HG03442 (cell line): Measurements from ENCODE around the gene CCNI2.

ENCODE experiments used
- ATAC-seq: cut with Tn5 transposase; IDR thresholded peaks from one replicate; pipeline ENCODE4 v1.9.1; 2021; ENCODE audit warnings: mild to moderate bottlenecking, moderate library complexity; ENCODE audit not compliant: unreplicated experiment

The CCNI2 gene

DNA sequence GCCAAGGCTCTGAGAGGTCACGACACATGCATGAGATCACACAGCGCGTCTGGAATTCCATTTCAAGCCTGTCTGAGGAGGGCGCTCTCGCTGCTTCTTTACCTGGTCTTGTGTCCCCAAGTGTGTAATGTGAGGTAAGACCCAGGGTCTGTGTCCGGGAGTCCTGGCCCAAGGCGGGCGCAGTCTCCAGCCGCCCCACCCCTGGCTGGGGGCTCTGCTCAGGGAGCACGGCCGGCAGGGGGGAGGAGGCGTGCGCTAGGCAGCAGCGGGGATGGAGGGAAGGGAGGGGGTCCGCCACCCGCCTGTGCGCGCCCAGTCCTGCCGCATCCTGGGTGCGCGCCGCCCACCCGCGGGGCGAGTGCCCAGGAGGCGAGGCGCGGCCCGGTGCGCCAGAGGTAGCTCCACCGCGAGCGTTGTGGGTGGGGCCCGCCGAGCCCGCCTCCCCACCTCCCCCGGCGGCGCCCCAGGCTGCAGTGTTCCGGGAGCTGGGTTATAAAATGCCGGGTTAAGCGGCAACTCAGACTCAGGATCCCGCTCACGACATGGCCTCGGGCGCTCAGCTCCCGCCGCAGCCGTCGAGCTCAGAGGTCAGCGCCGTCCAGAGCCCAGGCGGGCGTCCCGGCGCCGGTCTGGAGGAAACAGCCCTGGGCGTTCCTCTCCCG is at the start of gene CCNI2:
Gene CCNI2, plus strand, starts transcription at position 473 of the 662 bp plus-strand sequence. Its CDS starts 70 bp downstream, at position 543.
- ATAC-seq: peak; percentile 35

DNA sequence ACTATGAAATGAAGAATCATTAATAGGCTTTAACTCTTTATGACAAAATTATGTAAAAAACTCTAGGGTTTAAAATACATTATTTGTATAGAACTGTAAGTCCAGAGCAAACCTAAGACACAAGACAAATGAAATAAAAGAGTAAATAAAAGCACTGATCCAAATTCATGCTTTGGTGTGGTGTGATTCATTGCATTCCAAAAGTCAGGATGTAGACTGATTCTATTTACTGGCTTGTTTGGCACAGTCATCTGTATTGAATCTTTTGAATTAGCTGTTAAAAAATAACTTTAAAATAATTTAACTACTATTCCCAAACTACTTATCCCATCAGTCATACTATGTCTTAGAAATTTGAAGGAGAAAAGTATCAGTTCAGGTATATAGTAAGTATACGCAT is 42.4 kb upstream of the CCNI2 start:
- no peak for ATAC-seq

- no peak for ATAC-seq
Measured at GRCh38 chr5:132708645-132709044, 38.6 kb upstream of the CCNI2 start.

DNA sequence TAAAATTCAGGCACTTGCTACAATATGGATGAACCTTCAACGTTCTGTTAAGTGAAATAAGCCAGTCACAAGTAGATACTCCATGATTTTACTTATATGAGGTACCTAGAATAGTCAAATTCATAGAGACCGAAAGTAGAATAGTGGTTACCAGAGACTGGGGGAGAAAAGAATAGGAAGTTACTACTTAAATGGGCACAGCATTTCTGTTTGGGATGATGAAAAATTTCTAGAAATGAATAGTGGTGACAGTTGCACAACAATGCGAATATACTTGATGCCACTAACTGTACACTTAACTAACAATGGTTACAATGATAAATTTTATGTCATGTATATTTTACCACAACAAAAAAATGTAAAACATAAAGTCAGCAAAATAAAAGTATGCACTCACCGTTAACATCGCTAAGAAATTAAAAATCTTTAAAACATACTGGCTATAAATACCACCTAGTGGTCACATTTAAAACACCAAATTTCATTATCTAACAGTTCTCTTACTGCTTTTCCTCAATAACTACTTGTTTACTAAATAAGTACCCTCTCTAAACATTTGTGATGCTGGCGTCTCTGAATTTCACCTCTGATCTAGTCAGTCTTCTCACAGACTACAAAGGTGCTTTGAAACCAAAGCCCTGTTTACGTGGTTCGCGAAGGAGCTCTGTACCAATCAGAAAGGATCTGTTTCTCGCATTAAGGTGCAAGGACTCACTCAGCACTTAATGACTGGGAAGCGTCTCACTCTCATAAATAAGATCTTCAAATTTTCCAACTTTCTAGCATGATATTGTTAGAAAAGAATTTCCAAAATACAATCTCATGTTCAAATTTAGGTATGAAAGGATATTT is 32.5 kb upstream of the CCNI2 start:
- no peak for ATAC-seq

DNA sequence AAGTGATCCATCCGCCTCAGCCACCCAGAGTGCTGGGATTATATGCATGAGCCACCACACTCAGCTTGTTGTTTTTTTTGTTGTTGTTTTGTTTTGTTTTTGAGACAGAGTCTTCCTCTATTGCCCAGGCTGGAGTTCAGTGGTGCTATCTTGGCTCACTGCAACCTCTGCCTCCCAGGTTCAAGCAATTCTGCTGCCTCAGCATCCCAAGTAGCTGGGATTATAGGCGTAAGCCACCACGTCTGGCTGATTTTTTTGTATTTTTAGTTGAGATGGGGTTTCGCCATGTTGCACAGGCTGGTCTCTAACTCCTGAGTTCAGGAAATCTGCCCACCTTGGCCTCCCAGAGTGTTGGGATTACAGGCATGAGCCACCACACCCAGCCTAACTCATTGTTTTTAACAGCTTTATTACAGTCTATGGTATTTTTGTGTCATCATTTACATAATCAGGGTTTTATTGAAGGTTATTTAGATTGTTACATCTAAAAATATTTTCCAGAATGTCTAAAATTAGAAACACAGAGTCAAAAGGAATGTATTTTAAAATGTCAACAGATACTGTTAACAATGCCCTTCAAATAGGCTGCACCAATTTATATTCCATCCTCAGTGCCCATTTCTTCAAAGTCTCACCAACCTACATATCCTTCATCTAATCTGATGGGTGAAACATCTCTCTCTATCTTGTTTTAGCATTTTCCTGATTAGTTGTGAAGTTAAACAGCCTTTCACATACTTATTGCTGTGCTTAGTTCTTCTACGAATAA is 28.5 kb upstream of the CCNI2 start:
- ATAC-seq: no peak

DNA sequence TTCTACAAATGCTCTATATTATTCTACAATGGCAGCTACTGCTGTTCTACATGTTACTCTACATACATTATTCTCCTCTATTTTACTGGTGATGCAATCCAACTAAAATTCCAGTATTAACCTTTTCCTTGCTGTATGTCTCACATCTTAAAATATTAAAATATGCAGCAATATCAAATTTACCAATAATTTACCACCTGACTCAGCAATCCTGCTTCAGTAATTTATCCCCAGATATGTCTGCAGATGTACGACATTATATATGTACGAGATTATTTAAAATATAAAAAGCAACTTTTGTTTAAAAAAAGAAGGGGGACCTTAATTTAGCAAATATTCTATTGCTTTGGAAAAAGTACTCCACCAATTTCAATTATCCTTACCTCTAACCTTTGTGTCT is 21.5 kb upstream of the CCNI2 start:
- no peak for ATAC-seq

DNA sequence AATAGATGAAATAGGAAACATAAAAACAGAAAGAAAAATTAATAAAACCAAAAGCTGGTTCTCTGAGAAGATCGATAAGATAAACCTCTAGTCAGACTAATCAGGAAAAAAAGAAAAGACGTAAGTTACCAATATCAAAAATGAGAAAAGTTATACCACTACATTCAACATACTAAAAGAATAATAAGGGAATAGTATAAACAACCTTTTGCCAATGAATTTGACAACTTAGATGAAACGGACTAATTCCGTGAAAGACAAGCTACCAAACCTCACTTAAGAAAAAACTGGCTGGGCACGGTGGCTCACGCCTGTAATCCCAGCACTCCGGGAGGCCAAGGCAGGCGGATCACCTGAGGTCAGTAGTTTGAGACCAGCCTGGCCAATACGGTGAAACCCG is 17.3 kb upstream of the CCNI2 start:
- no peak for ATAC-seq

DNA sequence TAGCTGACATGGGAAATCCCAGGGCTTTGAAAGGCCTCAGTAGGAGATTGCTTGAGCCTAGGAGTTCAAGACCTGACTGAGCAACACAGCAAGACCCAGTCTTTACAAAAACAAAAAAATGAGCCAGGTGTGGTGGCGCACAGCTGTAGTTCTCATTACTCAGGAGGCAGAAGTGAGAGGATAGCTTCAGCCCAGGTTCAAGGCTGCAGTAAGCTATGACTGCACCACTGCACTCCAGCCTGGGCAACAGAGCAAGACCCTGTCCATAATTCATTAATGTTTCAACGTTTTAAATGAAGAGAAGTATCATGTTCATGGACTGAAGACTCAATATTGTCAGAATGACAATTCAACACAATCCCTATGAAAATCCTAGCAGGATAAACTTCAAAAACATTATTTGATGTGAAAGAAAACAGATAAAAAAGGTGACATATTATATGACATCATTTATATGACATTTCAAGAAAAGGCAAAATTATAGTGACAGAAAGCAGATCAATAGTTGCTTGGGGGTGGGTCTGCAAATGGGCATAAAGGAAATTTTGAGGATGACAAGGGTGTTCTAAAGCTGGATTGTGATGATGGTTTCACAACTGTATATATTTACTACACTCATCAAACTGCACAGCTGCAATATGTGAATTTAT is 13.6 kb upstream of the CCNI2 start:
- no peak for ATAC-seq

DNA sequence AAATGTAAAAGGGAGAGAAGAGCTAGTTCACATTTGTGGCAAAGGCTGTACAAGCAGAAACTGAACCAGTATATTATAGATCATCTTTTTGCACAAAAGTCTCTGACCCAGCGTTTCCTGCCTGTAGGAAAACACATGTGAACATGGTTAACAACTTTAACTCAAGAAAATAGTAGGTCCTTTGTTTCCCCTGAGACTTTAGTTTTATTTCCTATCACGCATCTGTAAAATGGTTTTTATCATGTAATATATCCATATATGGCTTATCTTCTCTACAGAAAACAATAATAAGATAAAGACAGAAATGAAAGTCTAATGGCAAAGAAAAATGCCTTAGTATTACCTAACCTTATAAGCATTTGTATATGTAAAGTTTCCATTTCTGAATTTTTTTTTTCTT is 12.5 kb upstream of the CCNI2 start:
- ATAC-seq: no peak

DNA sequence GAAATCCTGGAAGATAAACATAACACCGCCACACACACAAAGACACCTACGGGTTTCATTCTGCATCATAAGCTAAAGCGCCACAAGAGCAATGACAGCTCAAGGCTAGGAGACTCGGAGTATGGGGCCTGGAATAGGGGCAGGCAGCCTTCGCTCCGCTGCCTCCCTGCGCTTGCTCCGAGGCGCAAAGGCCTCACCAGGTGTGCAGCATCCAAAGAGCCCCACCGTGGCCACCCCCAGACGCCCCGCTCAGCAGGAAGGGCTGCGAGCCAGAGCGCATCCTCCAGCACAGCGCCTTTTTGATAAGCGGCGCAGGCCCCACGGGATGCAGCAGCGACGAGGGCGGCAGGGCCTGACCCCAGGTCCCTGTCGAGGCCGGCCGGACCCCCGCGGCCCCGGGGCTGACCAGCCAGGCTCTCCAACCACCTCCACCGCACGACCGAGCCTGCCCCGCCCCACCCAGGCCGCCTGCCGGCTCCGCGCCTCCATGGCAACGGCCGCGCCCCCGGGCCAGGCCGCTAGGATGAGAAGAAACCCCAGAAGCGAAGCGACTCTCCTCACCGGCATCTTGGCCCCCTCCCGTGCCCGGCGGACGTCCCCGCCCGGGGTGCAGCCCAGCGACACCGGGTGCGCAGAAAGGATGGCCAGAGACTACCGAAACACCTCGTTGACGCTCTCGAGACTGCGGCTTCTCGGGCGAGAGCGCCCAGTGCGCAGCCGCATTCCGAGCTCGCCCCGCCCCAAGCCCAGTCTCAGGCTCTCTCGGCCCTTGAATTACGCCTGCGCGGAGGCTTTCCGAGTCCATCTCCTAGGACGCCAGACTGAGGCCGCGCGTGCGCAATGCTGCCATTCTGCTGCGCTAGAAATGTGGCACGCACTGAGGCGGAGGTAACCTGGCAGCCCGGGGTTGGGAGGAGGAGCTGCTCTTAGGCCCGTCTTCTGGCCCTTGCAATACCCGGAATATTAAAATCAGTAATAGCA is 10.1 kb upstream of the CCNI2 start, which contains the start of gene KIF3A:
Gene KIF3A, minus strand, starts transcription at position 694 of the 981 bp plus-strand sequence. Its CDS starts 127 bp downstream, at position 567.
- peak; percentile 85 for ATAC-seq

- no peak for ATAC-seq
Measured at GRCh38 chr5:132737982-132738681, 9.1 kb upstream of the CCNI2 start.

- ATAC-seq: no peak
Measured at GRCh38 chr5:132739232-132739631, 8.0 kb upstream of the CCNI2 start.

- ATAC-seq: no peak
Measured at GRCh38 chr5:132742158-132742557, 5.1 kb upstream of the CCNI2 start.

DNA sequence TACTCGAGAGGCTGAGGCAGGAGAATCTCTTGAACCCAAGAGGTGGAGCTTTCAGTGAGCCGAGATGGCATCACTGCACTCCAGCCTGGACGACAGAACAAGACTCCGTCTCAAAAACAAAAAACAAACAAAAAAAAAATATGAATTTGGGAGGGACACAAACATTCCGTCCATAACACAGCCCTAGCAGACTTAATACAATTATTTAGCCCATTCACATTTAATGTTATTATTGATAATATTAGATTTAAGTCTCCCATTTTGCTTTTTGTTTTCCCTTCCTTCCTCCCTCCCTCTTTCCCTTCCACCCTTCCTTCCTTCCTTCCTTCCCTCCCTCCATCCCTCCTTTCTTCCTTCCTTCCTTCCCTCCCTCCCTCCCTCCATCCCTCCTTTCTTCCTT is 4.6 kb upstream of the CCNI2 start:
- ATAC-seq: no peak

GRCh38 chr5:132744659-132745058 is 2.6 kb upstream of the CCNI2 start:
- ATAC-seq: no peak

- ATAC-seq: no peak
Measured at GRCh38 chr5:132746592-132746953, 653 bp upstream of the CCNI2 start.

- peak; percentile 4 for ATAC-seq
Measured at GRCh38 chr5:132747616-132748440, 602 bp downstream of the CCNI2 start.

- ATAC-seq: no peak
Measured at GRCh38 chr5:132748522-132749000, 1.3 kb downstream of the CCNI2 start.
